Endothelial cell of umbilical vein (primary cell): ENCODE measurements around the gene DOCK4. TPM values are rescaled to one million over a fixed set of nuclear protein-coding genes. Genes with fewer than 3 reads are reported as not detected.

Source experiments
- BruUV-seq: library from RNA; stranded (reverse); fragments of 400-500 nt; replicated peaks from 2 replicates; lab custom pipeline; 2021; lab: Mats Ljungman, UMichigan
- CTCF ChIA-PET: fragments of 300-600, 350-600 bp; sonication (Branson Sonifier 250); formaldehyde crosslinking; loops from one replicate; lab custom pipeline; 2021; ENCODE audit warnings: antibody characterized with exemption, inconsistent platforms; lab: Charles Lee
- POLR2A ChIA-PET: fragments of 300-600, 350-600 bp; sonication (Branson Sonifier 250); formaldehyde crosslinking; loops from one replicate; lab custom pipeline; 2021; ENCODE audit warnings: antibody characterized with exemption, inconsistent platforms; lab: Charles Lee
- DNase-seq: peaks from one replicate; pipeline ENCODE4 v3.0.0-alpha.2; 2011; ENCODE audit warnings: low read depth, low spot score
- FAIRE-seq: peaks from 2 replicates; lab custom pipeline; 2011; peaks lifted over from hg19 to GRCh38; lab: Jason Lieb, UNC
- H2AFZ ChIP-seq: 2 replicates; pipeline ENCODE4 v1.6.0; 2012; ENCODE audit warnings: low read depth, low read length, control low read depth, inconsistent platforms
- H3K27ac ChIP-seq: 2 replicates; pipeline ENCODE4 v1.5.1; 2011; ENCODE audit warnings: low read depth, mild to moderate bottlenecking, control low read depth, low read length, moderate library complexity; ENCODE audit not compliant: insufficient read depth
- H3K27me3 ChIP-seq, 2 experiments: 2 replicates each; pipeline versions ENCODE4 v1.6.0 to v1.6.1; 2011; ENCODE audit warnings: low read length in 2 of 2, mixed read lengths in 1 of 2; ENCODE audit not compliant: control insufficient read depth in 2 of 2, insufficient read depth in 2 of 2
- H3K36me3 ChIP-seq, 2 experiments: 2 replicates in 1 of 2; 3 replicates in 1 of 2; pipeline ENCODE4 v1.5.1; 2011; ENCODE audit warnings: low read length in 2 of 2, mild to moderate bottlenecking in 1 of 2, moderate library complexity in 1 of 2; ENCODE audit not compliant: control insufficient read depth in 2 of 2, insufficient read depth in 2 of 2; ENCODE audit errors: extremely low read depth in 1 of 2
- H3K4me1 ChIP-seq: 3 replicates; pipeline ENCODE4 v1.5.1; 2011; ENCODE audit warnings: mild to moderate bottlenecking, low read length; ENCODE audit not compliant: control insufficient read depth, insufficient read depth; ENCODE audit errors: extremely low read depth
- H3K4me2 ChIP-seq: 2 replicates; pipeline ENCODE4 v1.6.1; 2011; ENCODE audit warnings: low read length, control low read depth, mixed read lengths; ENCODE audit not compliant: insufficient read depth
- H3K4me3 ChIP-seq, 3 experiments: fragments of 200-600 bp in 1 of 3; sonication (generic), shearing (Covaris generic) in 1 of 3; replicated peaks in 1 of 3; 2 replicates each; pipeline ENCODE4 v1.5.1; 2011 to 2016; ENCODE audit warnings: control low read depth in 3 of 3, low read length in 3 of 3, mild to moderate bottlenecking in 2 of 3, inconsistent platforms in 1 of 3, low read depth in 1 of 3, moderate library complexity in 1 of 3; ENCODE audit not compliant: insufficient read depth in 1 of 3
- H3K79me2 ChIP-seq: 2 replicates; pipeline ENCODE4 v1.6.0; 2012; ENCODE audit warnings: low read length, inconsistent platforms; ENCODE audit not compliant: control insufficient read depth, insufficient read depth
- H3K9ac ChIP-seq: replicated peaks from 2 replicates; pipeline ENCODE3; 2011; ENCODE audit warnings: low read length, control low read depth; ENCODE audit not compliant: insufficient read depth; ENCODE audit errors: extremely low read depth
- H3K9me1 ChIP-seq: replicated peaks from 3 replicates; pipeline ENCODE4 v1.6.0; 2011; ENCODE audit warnings: mild to moderate bottlenecking, low read length; ENCODE audit not compliant: control insufficient read depth, insufficient read depth; ENCODE audit errors: extremely low read depth
- H3K9me3 ChIP-seq: replicated peaks from 2 replicates; pipeline ENCODE4 v1.5.1; 2012; ENCODE audit warnings: low read length, inconsistent platforms; ENCODE audit not compliant: control insufficient read depth, insufficient read depth
- H4K20me1 ChIP-seq: replicated peaks from 2 replicates; pipeline ENCODE3; 2011; ENCODE audit warnings: mild to moderate bottlenecking, low read length; ENCODE audit not compliant: control insufficient read depth, insufficient read depth; ENCODE audit errors: extremely low read depth
- EZH2 ChIP-seq: IDR thresholded peaks from 2 replicates; pipeline ENCODE4 v1.6.1; 2012; ENCODE audit warnings: borderline replicate concordance, low read depth, mild to moderate bottlenecking, moderate library complexity, low read length, inconsistent platforms; ENCODE audit not compliant: severe bottlenecking
- FOS ChIP-seq: IDR thresholded peaks from 2 replicates; pipeline ENCODE4 v1.6.1; 2011; ENCODE audit warnings: mild to moderate bottlenecking, low read length, moderate library complexity, borderline replicate concordance; ENCODE audit not compliant: insufficient read depth
- GATA2 ChIP-seq: IDR thresholded peaks from 2 replicates; pipeline ENCODE4 v1.7.0; 2011; ENCODE audit warnings: low read depth, mild to moderate bottlenecking, moderate library complexity, mixed read lengths, low read length; ENCODE audit not compliant: insufficient read length, insufficient read depth
- JUN ChIP-seq: IDR thresholded peaks from 2 replicates; pipeline ENCODE4 v1.6.1; 2011; ENCODE audit warnings: borderline replicate concordance, low read depth; ENCODE audit not compliant: insufficient read length, insufficient read depth
- MAX ChIP-seq: IDR thresholded peaks from 2 replicates; pipeline ENCODE4 v1.6.1; 2011; ENCODE audit not compliant: insufficient read depth, insufficient read length
- MYC ChIP-seq: IDR thresholded peaks from one replicate; pipeline ENCODE4 v1.6.1; 2011; ENCODE audit warnings: mild to moderate bottlenecking, low read depth, low read length
- POLR2A ChIP-seq: IDR thresholded peaks from 2 replicates; pipeline ENCODE4 v1.6.1; 2012; ENCODE audit warnings: low read depth, mild to moderate bottlenecking, control low read depth, low read length
- POLR2AphosphoS5 ChIP-seq: IDR thresholded peaks from 2 replicates; pipeline ENCODE4 v1.6.1; 2012; ENCODE audit warnings: low read depth, mild to moderate bottlenecking, control low read depth, low read length, moderate library complexity; ENCODE audit not compliant: insufficient read depth
- dilution Hi-C: fragments of 300-500 bp; cut with MboI; formaldehyde crosslinking; loops from one replicate; pipeline ENCODE4 v1.15.0; 2019; ENCODE audit warnings: low sequenced_read_pairs; ENCODE audit not compliant: extremely low pct_ligation_motif_present
- intact Hi-C: fragments of 100-400 bp; cut with micrococcal nuclease; formaldehyde crosslinking; loops from one replicate; pipeline ENCODE4 v1.10.0; 2022
- polyA plus RNA-seq, 4 experiments: library from polyadenylated mRNA; depleted of rRNA in 3 of 4; stranded (reverse) in 3 of 4; unstranded in 1 of 4; fragments of >200 nt; gene quantifications; 2 replicates each; pipeline versions ENCODE4 v1.2.1 to v1.2.3, GENCODE V29; 2011 to 2012; ENCODE audit warnings: missing spikeins in 1 of 4
- total RNA-seq: library from RNA; stranded (reverse); gene quantifications from 2 replicates; pipeline ENCODE4 v1.2.3, GENCODE V29; 2021
- TF ChIP-seq, protein P1 (sequence below), 2 donors: IDR thresholded peaks; 1 replicate in 1 of 2; 2 replicates in 1 of 2; pipeline ENCODE4 v1.5.1; 2011; ENCODE audit warnings: low read length in 2 of 2, mild to moderate bottlenecking in 2 of 2, moderate library complexity in 2 of 2, control low read depth in 1 of 2, inconsistent platforms in 1 of 2, low read depth in 1 of 2; ENCODE audit not compliant: insufficient read depth in 1 of 2; ENCODE audit errors: extremely low read depth in 1 of 2

Gene DOCK4
- total and polyA plus RNA-seq, 2 donors (not counting 3 experiments of a cell fraction or from before 2014, with no cell fraction given), result 47.4 to 164 TPM

DNA sequence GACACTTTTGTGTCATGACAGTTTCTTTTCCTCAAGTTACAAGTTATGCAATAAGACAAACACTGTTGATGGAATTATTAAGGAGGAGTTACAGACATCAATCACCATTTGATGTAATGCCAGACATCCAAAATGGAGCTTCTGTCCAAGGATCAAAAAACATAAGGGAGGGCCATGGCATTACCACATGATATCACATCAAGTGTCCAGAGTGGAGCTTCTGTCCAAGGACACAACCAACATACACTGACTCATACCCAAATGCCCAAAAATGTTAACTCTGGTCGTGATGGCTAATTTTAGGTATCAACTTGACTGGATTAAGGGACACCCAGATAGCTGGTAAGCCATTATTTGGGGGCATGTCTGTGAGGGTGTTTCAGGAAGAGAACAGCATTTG, 140.4 kb downstream of the DOCK4 start:
- Histone ChIP-seq H3K4me3 (no peak overlapping the region), H3K4me1 (peaks cover 14% of the 10 kb centered on the region), H3K9ac (no peak overlapping the region), H4K20me1 (peaks cover 5% of the 10 kb centered on the region), H3K27me3 (no peaks in the 10 kb centered on the region), H3K9me1 (no peaks in the 10 kb centered on the region), H3K36me3 (peaks cover 0 to 2% of the 10 kb centered on the region in 2 experiments), H2AFZ (no peak overlapping the region), H3K79me2 (peaks cover 91% of the 10 kb centered on the region), H3K4me2 (no peak overlapping the region), H3K9me3 (no peaks in the 10 kb centered on the region), H3K27ac (no peak overlapping the region)
- no TSS peak for BruUV-seq
- ChIA-PET POLR2A (no interaction called here), CTCF (no interaction called here)
- dilution Hi-C loops, result no loop called here
- intact Hi-C loops, result no loop called here
- no peak for FAIRE-seq
- no peak for DNase-seq
- TF ChIP-seq JUN (no peak), MYC (no peak), POLR2AphosphoS5 (no peak), POLR2A (no peak), GATA2 (no peak), EZH2 (no peak), MAX (no peak), FOS (no peak)
- TF ChIP-seq, protein P1, sequence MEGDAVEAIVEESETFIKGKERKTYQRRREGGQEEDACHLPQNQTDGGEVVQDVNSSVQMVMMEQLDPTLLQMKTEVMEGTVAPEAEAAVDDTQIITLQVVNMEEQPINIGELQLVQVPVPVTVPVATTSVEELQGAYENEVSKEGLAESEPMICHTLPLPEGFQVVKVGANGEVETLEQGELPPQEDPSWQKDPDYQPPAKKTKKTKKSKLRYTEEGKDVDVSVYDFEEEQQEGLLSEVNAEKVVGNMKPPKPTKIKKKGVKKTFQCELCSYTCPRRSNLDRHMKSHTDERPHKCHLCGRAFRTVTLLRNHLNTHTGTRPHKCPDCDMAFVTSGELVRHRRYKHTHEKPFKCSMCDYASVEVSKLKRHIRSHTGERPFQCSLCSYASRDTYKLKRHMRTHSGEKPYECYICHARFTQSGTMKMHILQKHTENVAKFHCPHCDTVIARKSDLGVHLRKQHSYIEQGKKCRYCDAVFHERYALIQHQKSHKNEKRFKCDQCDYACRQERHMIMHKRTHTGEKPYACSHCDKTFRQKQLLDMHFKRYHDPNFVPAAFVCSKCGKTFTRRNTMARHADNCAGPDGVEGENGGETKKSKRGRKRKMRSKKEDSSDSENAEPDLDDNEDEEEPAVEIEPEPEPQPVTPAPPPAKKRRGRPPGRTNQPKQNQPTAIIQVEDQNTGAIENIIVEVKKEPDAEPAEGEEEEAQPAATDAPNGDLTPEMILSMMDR (IDR thresholded peaks at IDR 0.05; ENCODE audit: extremely low read depth in 1 of 2, insufficient read depth in 1 of 2, low read depth in 1 of 2, low read length in 2 of 2), result no peak
